ENCODE measurements around the gene SNAPC4. TPM values are rescaled to one million over a fixed set of nuclear protein-coding genes. Genes with fewer than 3 reads are reported as not detected.

SNAPC4 gene
- total and polyA plus RNA-seq, 2 of the 8 experiments (the other 6 are each of a cell fraction or from before 2014, with no cell fraction given) = 6.9 to 18.1 TPM

DNA sequence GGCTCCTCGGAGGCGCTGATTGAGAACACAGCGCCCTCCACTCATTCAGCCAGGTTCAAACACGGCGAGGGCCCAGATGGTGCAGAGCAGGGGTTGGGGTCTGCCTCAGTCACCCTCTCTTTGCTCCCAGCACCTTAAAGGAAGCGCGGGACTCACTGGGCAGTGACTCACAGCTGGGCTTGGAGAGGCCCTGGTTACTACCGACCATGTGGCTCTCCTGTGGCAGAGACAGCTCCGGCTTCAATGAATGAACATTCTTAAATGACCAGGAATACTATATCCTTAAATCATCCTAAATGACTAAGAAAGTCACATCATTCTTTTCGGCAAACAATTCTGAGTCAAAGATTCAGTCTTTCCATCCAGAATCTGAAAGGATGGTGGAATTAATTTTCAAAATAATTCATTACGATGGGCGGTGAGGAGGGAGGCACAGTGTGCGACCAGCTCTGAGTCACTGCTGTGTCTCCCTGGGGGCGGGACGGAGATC is 41.3 kb upstream of the SNAPC4 start:
- Histone ChIP-seq H3K56ac (replicated peaks; ENCODE audit: insufficient read length, low read depth, low read length) (no peak overlapping the region), H3K36me3 (ENCODE audit: control insufficient read depth in 2 of 4, insufficient read depth in 4 of 4, low read length in 3 of 4) (peaks cover 2 to 20% (median 11%) of the 10 kb centered on the region in 4 experiments; a peak in 6 of 8 replicates), H2BK12ac (ENCODE audit: low read depth, low read length) (no peak overlapping the region), H3K27ac (ENCODE audit: low read depth, low read length) (no peak overlapping the region), H4K91ac (replicated peaks; ENCODE audit: insufficient read length, low read length) (no peak overlapping the region), H2BK120ac (replicated peaks; ENCODE audit: low read depth, low read length) (no peak overlapping the region), H3K4me2 (ENCODE audit: insufficient read depth in 1 of 2, low read depth in 2 of 2, low read length in 2 of 2) (no peak overlapping the region), H3K18ac (ENCODE audit: extremely low read depth, low read length) (no peak overlapping the region), H3K79me1 (ENCODE audit: low read depth, low read length) (peaks cover 9% of the 10 kb centered on the region), H3K4me3 (ENCODE audit: extremely low read depth in 1 of 4, insufficient read depth in 2 of 4, low read depth in 3 of 4, low read length in 4 of 4) (no peak overlapping the region), H3K4ac (replicated peaks; ENCODE audit: insufficient read length, low read depth, low read length) (no peak overlapping the region), H4K5ac (ENCODE audit: insufficient read length, low read depth, low read length) (no peak overlapping the region), H2BK5ac (ENCODE audit: low read depth, low read length) (no peak overlapping the region), H3K23me2 (ENCODE audit: low read depth, low read length) (peaks cover 9% of the 10 kb centered on the region; the same call in 1 of the 2 replicates), H3K79me2 (ENCODE audit: control insufficient read depth in 1 of 2, insufficient read depth in 2 of 2, low read length in 2 of 2) (peaks cover 0 to 16% of the 10 kb centered on the region in 2 experiments; a peak in 1 of 4 replicates), H2BK15ac (ENCODE audit: low read length) (no peak overlapping the region), H4K20me1 (replicated peaks in 1 of 2; ENCODE audit: control insufficient read depth in 1 of 2, insufficient read depth in 2 of 2, low read length in 2 of 2) (peaks cover 13 to 27% of the 10 kb centered on the region in 2 experiments), H3K9me3 (ENCODE audit: insufficient read depth in 2 of 2, low read depth in 1 of 2, low read length in 1 of 2) (no peaks in the 10 kb centered on the region), H2AFZ (ENCODE audit: low read length) (no peak overlapping the region), H2BK20ac (ENCODE audit: low read length) (no peak overlapping the region), H3K27me3 (replicated peaks in 1 of 4; ENCODE audit: control insufficient read depth in 3 of 4, extremely low read depth in 1 of 4, insufficient read depth in 3 of 4, low read length in 3 of 4) (peaks cover 0 to 2% (median 0%) of the 10 kb centered on the region in 4 experiments; a peak in 2 of 7 replicates), H3K9ac (replicated peaks in 1 of 4; ENCODE audit: extremely low read depth in 1 of 4, low read depth in 3 of 4, low read length in 3 of 4) (no peak overlapping the region), H3K4me1 (replicated peaks in 1 of 4; ENCODE audit: control insufficient read depth in 3 of 4, insufficient read depth in 4 of 4, low read length in 3 of 4) (peaks cover 0 to 7% (median 3%) of the 10 kb centered on the region in 4 experiments; a peak in 1 of 7 replicates), H3K23ac (ENCODE audit: insufficient read length) (no peak overlapping the region), H3K14ac (ENCODE audit: insufficient read length) (no peak overlapping the region), H2AK5ac (ENCODE audit: low read depth, low read length) (no peak overlapping the region), H4K8ac (ENCODE audit: extremely low read depth, insufficient read depth, low read length) (no peak overlapping the region)
- FAIRE-seq (no peak), DNase-seq (ENCODE audit: low read depth in 1 of 2, low spot score in 2 of 2) (no peak)
- ChIA-PET POLR2A (ENCODE audit: partially characterized antibody) (interaction anchor here (0.7 to 4.4 kb wide), 7 partner anchors 13 to 52 kb away, joined by 3 to 23 read pairs (median 5); partner anchors contain the start of gene SNAPC4), CTCF (ENCODE audit: partially characterized antibody) (interaction anchor here (1.0 to 2.2 kb wide), 10 partner anchors 13 to 204 kb away, joined by 3 to 6 read pairs (median 4); no protein-coding TSS in a partner anchor)
- 90% methylated on average over 15 of the region's 15 CpGs; no CpG with 5 or more reads in 1 of the 2 experiments for WGBS, 2 experiments (ENCODE audit: extremely low coverage in 1 of 2, insufficient coverage in 1 of 2, insufficient read length in 1 of 2, insufficient replicate concordance in 2 of 2, low coverage in 1 of 2, low lambda C conversion rate in 2 of 2, missing lambda C conversion rate in 1 of 2)
- TF ChIP-seq TBP (IDR thresholded peaks at IDR 0.05; ENCODE audit: low read depth, low read length) = no peak
- TF ChIP-seq SP4 (IDR thresholded peaks at IDR 0.05; ENCODE audit: low read length) = no peak
- TF ChIP-seq TCF12 (IDR thresholded peaks at IDR 0.05; ENCODE audit: low read depth, low read length) = no peak
- no peak for TF ChIP-seq JUND (IDR thresholded peaks at IDR 0.05; ENCODE audit: low read length)
- no peak for TF ChIP-seq EZH2 (IDR thresholded peaks at IDR 0.05; ENCODE audit: low read depth, low read length, severe bottlenecking)
- TF ChIP-seq, protein P1, sequence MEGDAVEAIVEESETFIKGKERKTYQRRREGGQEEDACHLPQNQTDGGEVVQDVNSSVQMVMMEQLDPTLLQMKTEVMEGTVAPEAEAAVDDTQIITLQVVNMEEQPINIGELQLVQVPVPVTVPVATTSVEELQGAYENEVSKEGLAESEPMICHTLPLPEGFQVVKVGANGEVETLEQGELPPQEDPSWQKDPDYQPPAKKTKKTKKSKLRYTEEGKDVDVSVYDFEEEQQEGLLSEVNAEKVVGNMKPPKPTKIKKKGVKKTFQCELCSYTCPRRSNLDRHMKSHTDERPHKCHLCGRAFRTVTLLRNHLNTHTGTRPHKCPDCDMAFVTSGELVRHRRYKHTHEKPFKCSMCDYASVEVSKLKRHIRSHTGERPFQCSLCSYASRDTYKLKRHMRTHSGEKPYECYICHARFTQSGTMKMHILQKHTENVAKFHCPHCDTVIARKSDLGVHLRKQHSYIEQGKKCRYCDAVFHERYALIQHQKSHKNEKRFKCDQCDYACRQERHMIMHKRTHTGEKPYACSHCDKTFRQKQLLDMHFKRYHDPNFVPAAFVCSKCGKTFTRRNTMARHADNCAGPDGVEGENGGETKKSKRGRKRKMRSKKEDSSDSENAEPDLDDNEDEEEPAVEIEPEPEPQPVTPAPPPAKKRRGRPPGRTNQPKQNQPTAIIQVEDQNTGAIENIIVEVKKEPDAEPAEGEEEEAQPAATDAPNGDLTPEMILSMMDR (IDR thresholded peaks at IDR 0.05; ENCODE audit: control extremely low read depth in 1 of 3, insufficient read depth in 1 of 3, low read depth in 1 of 3, low read length in 3 of 3) = no peak
- no peak for TF ChIP-seq TEAD4 (IDR thresholded peaks at IDR 0.05; ENCODE audit: low read depth, low read length)
- no peak for TF ChIP-seq SRF (IDR thresholded peaks at IDR 0.05; ENCODE audit: low read depth, low read length)
- TF ChIP-seq SIRT6 (IDR thresholded peaks at IDR 0.05; ENCODE audit: low read length) = no peak
- no peak for TF ChIP-seq SP2 (IDR thresholded peaks at IDR 0.05; ENCODE audit: low read length)
- no peak for TF ChIP-seq MAFK (IDR thresholded peaks at IDR 0.05; ENCODE audit: low read depth, low read length)
